Measurements from ENCODE around the gene LAG3. TPM values are rescaled to one million over a fixed set of nuclear protein-coding genes. Genes with fewer than 3 reads are reported as not detected.

Gene LAG3
- total and polyA plus RNA-seq, 5 donors from 2014 or later: 6.3 to 12.6 (median 9.5) TPM

DNA sequence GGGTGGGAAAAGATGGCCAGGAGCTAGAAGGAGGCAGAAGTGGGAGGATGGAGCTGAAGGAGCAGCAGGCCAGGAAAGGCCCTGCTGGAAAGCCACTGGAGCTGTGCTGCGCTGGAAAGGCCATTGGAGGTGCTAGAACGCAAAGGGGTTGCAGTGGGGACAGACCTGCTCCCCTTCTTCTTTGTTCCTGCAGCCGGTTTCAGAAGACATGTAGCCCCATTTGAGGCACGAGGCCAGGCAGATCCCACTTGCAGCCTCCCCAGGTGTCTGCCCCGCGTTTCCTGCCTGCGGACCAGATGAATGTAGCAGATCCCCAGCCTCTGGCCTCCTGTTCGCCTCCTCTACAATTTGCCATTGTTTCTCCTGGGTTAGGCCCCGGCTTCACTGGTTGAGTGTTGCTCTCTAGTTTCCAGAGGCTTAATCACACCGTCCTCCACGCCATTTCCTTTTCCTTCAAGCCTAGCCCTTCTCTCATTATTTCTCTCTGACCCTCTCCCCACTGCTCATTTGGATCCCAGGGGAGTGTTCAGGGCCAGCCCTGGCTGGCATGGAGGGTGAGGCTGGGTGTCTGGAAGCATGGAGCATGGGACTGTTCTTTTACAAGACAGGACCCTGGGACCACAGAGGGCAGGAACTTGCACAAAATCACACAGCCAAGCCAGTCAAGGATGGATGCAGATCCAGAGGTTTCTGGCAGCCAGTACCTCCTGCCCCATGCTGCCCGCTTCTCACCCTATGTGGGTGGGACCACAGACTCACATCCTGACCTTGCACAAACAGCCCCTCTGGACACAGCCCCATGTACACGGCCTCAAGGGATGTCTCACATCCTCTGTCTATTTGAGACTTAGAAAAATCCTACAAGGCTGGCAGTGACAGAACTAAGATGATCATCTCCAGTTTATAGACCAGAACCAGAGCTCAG, 47.0 kb downstream of the LAG3 start:
- Histone ChIP-seq H3K27ac (ENCODE audit: insufficient read depth, low read length, poor library complexity, severe bottlenecking) (no peak overlapping the region), H3K4me1 (ENCODE audit: control insufficient read depth, insufficient read depth, low read length, poor library complexity, severe bottlenecking) (peaks cover 11% of the 10 kb centered on the region), H3K27me3 (ENCODE audit: control insufficient read depth, insufficient read depth, low read length) (no peaks in the 10 kb centered on the region), H3K4me3 (ENCODE audit: low read depth, low read length) (no peak overlapping the region), H3K36me3 (ENCODE audit: control insufficient read depth, insufficient read depth, low read length) (peaks cover 50% of the 10 kb centered on the region), H3K9me3 (ENCODE audit: control insufficient read depth in 2 of 2, low read length in 2 of 2) (no peaks in the 10 kb centered on the region)
- Mint-ChIP-seq H3K27ac (peak overlapping the region in 2 of 3 donors; percentile 12 to 79), H3K9me3 (no peaks in the 10 kb centered on the region), H3K27me3 (peaks cover 18% of the 10 kb centered on the region), H3K36me3 (peaks cover 27% of the 10 kb centered on the region), H3K4me1 (peaks cover 2 to 27% (median 9%) of the 10 kb centered on the region in 4 donors), H3K4me3 (peak overlapping the region in 1 of 4 donors; percentile 20)
- no peak for ATAC-seq (ENCODE audit: low read depth in 2 of 2)
- DNase-seq: no peak

- ATAC-seq (ENCODE audit: low read depth in 2 of 2) (no peak), DNase-seq (no peak)
- peaks cover 24% of the 10 kb centered on the region for H3K27me3 Mint-ChIP-seq
- H3K4me1 ChIP-seq (ENCODE audit: control insufficient read depth, insufficient read depth, low read length, poor library complexity, severe bottlenecking): peaks cover 11% of the 10 kb centered on the region
- no peak overlapping the region for H3K4me3 ChIP-seq (ENCODE audit: low read depth, low read length)
- no peak overlapping the region for H3K27ac ChIP-seq (ENCODE audit: insufficient read depth, low read length, poor library complexity, severe bottlenecking)
- peak overlapping the region in 1 of 3 donors; percentile 5 for H3K27ac Mint-ChIP-seq
- H3K9me3 Mint-ChIP-seq: no peaks in the 10 kb centered on the region
- peaks cover 42% of the 10 kb centered on the region for H3K36me3 ChIP-seq (ENCODE audit: control insufficient read depth, insufficient read depth, low read length)
- peak overlapping the region in 3 of 4 donors; percentile 20 to 41 (median 31) for H3K4me3 Mint-ChIP-seq
- H3K36me3 Mint-ChIP-seq: peaks cover 21% of the 10 kb centered on the region
- H3K9me3 ChIP-seq (ENCODE audit: control insufficient read depth in 2 of 2, low read length in 2 of 2): no peaks in the 10 kb centered on the region
- H3K4me1 Mint-ChIP-seq: peaks cover 2 to 33% (median 9%) of the 10 kb centered on the region in 4 donors
- no peaks in the 10 kb centered on the region for H3K27me3 ChIP-seq (ENCODE audit: control insufficient read depth, insufficient read depth, low read length)
These were observed 47.8 kb downstream of the LAG3 start for GRCh38 chr12:6820166-6820565.

GRCh38 chr12:6821591-6822425, 49.5 kb downstream of the LAG3 start, which contains the start of gene GPR162:
TSS of gene GPR162 (plus strand) at chr12:6821821. CDS start at chr12:6823899, 2,078 bp downstream.
- Mint-ChIP-seq H3K4me1 (peaks cover 4 to 37% (median 15%) of the 10 kb centered on the region in 4 donors), H3K36me3 (peaks cover 10% of the 10 kb centered on the region), H3K27me3 (peaks cover 40% of the 10 kb centered on the region), H3K27ac (peak within 1 kb of the TSS in 2 of 3 donors; percentile 5 to 68), H3K9me3 (peaks cover 0 to 3% (median 0%) of the 10 kb centered on the region in 7 donors), H3K4me3 (peak within 1 kb of the TSS; percentile 20 to 81 (median 40))
- Histone ChIP-seq H3K27ac (ENCODE audit: insufficient read depth, low read length, poor library complexity, severe bottlenecking) (no peak within 1 kb of the TSS), H3K36me3 (ENCODE audit: control insufficient read depth, insufficient read depth, low read length) (peaks cover 26% of the 10 kb centered on the region), H3K9me3 (ENCODE audit: control insufficient read depth in 2 of 2, low read length in 2 of 2) (no peaks in the 10 kb centered on the region), H3K4me3 (ENCODE audit: low read depth, low read length) (no peak within 1 kb of the TSS), H3K27me3 (ENCODE audit: control insufficient read depth, insufficient read depth, low read length) (peaks cover 8% of the 10 kb centered on the region), H3K4me1 (ENCODE audit: control insufficient read depth, insufficient read depth, low read length, poor library complexity, severe bottlenecking) (peaks cover 11% of the 10 kb centered on the region)
- ATAC-seq (ENCODE audit: low read depth in 2 of 2): no peak
- DNase-seq: no peak

GRCh38 chr12:6822426-6823135, 50.3 kb downstream of the LAG3 start:
- peaks cover 5% of the 10 kb centered on the region for H3K36me3 Mint-ChIP-seq
- Histone ChIP-seq H3K4me3 (ENCODE audit: low read depth, low read length) (no peak overlapping the region), H3K27me3 (ENCODE audit: control insufficient read depth, insufficient read depth, low read length) (peaks cover 8% of the 10 kb centered on the region), H3K27ac (ENCODE audit: insufficient read depth, low read length, poor library complexity, severe bottlenecking) (no peak overlapping the region), H3K4me1 (ENCODE audit: control insufficient read depth, insufficient read depth, low read length, poor library complexity, severe bottlenecking) (peaks cover 15% of the 10 kb centered on the region), H3K9me3 (ENCODE audit: control insufficient read depth in 2 of 2, low read length in 2 of 2) (no peaks in the 10 kb centered on the region), H3K36me3 (ENCODE audit: control insufficient read depth, insufficient read depth, low read length) (peaks cover 18% of the 10 kb centered on the region)
- peaks cover 0 to 3% (median 0%) of the 10 kb centered on the region in 7 donors for H3K9me3 Mint-ChIP-seq
- H3K4me3 Mint-ChIP-seq: no peak overlapping the region
- no peak for DNase-seq
- H3K27me3 Mint-ChIP-seq: peaks cover 48% of the 10 kb centered on the region
- no peak for ATAC-seq (ENCODE audit: low read depth in 2 of 2)
- peak overlapping the region in 1 of 3 donors; percentile 68 for H3K27ac Mint-ChIP-seq
- H3K4me1 Mint-ChIP-seq: peaks cover 4 to 41% (median 17%) of the 10 kb centered on the region in 4 donors

DNA sequence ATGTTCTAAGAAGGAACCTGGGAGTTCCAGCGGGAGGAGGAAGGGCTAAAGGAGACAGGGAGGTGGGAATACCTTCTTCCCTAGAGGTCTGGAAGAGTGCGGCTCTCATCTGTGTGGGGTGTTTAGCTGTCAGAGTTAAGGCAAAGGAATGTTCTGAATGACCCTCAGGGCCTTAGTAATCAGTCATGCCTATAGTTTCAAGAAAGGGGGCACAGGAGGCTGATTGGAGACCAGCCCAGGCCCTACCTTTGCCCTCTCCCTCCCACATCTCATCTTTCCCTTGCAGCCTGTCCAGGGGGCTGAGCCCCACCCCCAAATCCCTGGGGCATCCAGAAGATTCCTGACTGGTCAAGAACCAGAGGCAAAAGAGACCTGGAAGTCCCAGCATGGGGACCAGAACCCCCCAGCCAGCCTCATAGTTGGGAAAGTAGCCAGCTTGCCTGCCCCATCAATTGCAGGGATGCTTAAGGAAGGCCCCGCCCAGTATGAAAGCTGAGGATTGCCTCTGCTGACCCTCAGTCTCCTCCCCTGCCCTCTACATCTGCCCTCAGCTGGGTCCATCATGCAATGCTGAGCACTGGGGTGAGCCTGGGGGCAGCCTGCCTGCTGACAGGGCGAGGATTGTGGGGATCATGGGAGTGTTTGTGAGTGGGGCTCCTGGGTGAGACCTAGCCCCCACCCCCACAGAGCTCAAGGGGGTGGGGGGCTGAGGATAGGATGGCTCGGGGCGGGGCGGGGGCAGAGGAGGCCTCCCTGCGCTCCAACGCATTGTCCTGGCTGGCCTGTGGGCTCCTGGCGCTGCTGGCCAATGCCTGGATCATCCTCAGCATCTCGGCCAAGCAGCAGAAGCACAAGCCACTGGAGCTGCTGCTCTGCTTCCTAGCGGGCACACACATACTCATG, 51.1 kb downstream of the LAG3 start:
- Mint-ChIP-seq H3K27ac (peak overlapping the region in 1 of 3 donors; percentile 68), H3K4me1 (peaks cover 0 to 41% (median 18%) of the 10 kb centered on the region in 4 donors), H3K4me3 (peak overlapping the region in 1 of 4 donors; percentile 12), H3K9me3 (peaks cover 0 to 3% (median 0%) of the 10 kb centered on the region in 7 donors), H3K36me3 (no peaks in the 10 kb centered on the region), H3K27me3 (peaks cover 55% of the 10 kb centered on the region)
- Histone ChIP-seq H3K4me1 (ENCODE audit: control insufficient read depth, insufficient read depth, low read length, poor library complexity, severe bottlenecking) (peaks cover 21% of the 10 kb centered on the region), H3K27ac (ENCODE audit: insufficient read depth, low read length, poor library complexity, severe bottlenecking) (no peak overlapping the region), H3K36me3 (ENCODE audit: control insufficient read depth, insufficient read depth, low read length) (peaks cover 11% of the 10 kb centered on the region), H3K27me3 (ENCODE audit: control insufficient read depth, insufficient read depth, low read length) (peaks cover 8% of the 10 kb centered on the region), H3K4me3 (ENCODE audit: low read depth, low read length) (no peak overlapping the region), H3K9me3 (ENCODE audit: control insufficient read depth in 2 of 2, low read length in 2 of 2) (no peaks in the 10 kb centered on the region)
- DNase-seq (no peak), ATAC-seq (ENCODE audit: low read depth in 2 of 2) (no peak)

DNA sequence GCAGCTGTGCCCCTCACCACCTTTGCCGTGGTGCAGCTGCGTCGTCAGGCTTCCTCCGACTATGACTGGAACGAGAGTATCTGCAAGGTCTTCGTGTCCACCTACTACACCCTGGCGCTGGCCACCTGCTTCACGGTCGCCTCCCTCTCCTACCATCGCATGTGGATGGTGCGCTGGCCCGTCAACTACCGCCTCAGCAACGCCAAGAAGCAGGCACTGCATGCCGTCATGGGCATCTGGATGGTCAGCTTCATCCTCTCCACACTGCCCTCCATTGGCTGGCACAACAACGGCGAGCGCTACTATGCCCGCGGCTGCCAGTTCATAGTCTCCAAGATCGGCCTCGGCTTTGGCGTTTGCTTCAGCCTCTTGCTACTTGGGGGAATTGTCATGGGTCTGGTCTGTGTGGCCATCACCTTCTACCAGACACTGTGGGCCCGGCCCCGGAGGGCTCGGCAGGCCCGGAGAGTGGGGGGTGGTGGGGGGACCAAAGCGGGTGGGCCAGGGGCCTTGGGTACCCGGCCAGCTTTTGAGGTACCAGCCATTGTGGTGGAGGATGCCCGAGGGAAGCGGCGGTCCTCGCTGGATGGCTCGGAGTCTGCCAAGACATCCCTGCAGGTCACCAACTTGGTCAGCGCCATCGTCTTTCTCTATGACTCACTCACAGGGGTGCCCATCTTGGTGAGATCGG, 51.9 kb downstream of the LAG3 start:
- H3K27me3 Mint-ChIP-seq: peaks cover 59% of the 10 kb centered on the region
- H3K27ac Mint-ChIP-seq: no peak overlapping the region
- peaks cover 0 to 3% (median 0%) of the 10 kb centered on the region in 7 donors for H3K9me3 Mint-ChIP-seq
- no peak overlapping the region for H3K4me3 ChIP-seq (ENCODE audit: low read depth, low read length)
- H3K36me3 ChIP-seq (ENCODE audit: control insufficient read depth, insufficient read depth, low read length): peaks cover 5% of the 10 kb centered on the region
- peak overlapping the region in 1 of 4 donors; percentile 15 for H3K4me3 Mint-ChIP-seq
- H3K36me3 Mint-ChIP-seq: no peaks in the 10 kb centered on the region
- H3K27ac ChIP-seq (ENCODE audit: insufficient read depth, low read length, poor library complexity, severe bottlenecking): no peak overlapping the region
- ATAC-seq (ENCODE audit: low read depth in 2 of 2) (no peak), DNase-seq (no peak)
- H3K9me3 ChIP-seq (ENCODE audit: control insufficient read depth in 2 of 2, low read length in 2 of 2): no peaks in the 10 kb centered on the region
- peaks cover 28% of the 10 kb centered on the region for H3K4me1 ChIP-seq (ENCODE audit: control insufficient read depth, insufficient read depth, low read length, poor library complexity, severe bottlenecking)
- peaks cover 8% of the 10 kb centered on the region for H3K27me3 ChIP-seq (ENCODE audit: control insufficient read depth, insufficient read depth, low read length)
- H3K4me1 Mint-ChIP-seq: peaks cover 0 to 46% (median 18%) of the 10 kb centered on the region in 4 donors
